Stimulated activated CD4-positive, alpha-beta T cell treated with anti-CD3 and anti-CD28 coated beads, Interleukin-4, amount 100 ng/mL, for 48 hours (primary cell): Measurements from ENCODE around the gene DPY30.
"Not testable (repeated sequence)": the region's sequence is repeated elsewhere in the genome, so short reads cannot be mapped to it uniquely, and the experiment has no call there.

ENCODE experiments used
- DNase-seq, 2 donors: peaks; one replicate each; pipeline ENCODE4 v3.0.0-alpha.2; 2020; ENCODE audit warnings: low read depth in 2 of 2

DPY30 gene

GRCh38 chr2:32039447-32040219, at the start of gene DPY30:
Gene DPY30 (minus strand): TSS chr2:32039805. CDS start chr2:32039456, 349 bp downstream.
- DNase-seq: peak; percentile 86 to 87

- DNase-seq: no peak
Observed at GRCh38 chr2:32074134-32074506, 34.5 kb upstream of the DPY30 start.

- DNase-seq: no peak
Observed at GRCh38 chr2:32067549-32067948, 27.9 kb upstream of the DPY30 start.

GRCh38 chr2:32064713-32065112, 25.1 kb upstream of the DPY30 start:
- no peak for DNase-seq

GRCh38 chr2:32064021-32064601, 24.5 kb upstream of the DPY30 start:
- DNase-seq: peak; percentile 10 to 12

- DNase-seq: peak; percentile 95 to 98
Observed at GRCh38 chr2:32063310-32064020, 23.9 kb upstream of the DPY30 start, which contains the start of gene SPAST. Gene SPAST (plus strand): TSS chr2:32063556. CDS start chr2:32063832, 276 bp downstream.

- no peak for DNase-seq
Observed at GRCh38 chr2:32061973-32062861, 22.6 kb upstream of the DPY30 start.

- DNase-seq: no peak
Observed at GRCh38 chr2:32061430-32061829, 21.8 kb upstream of the DPY30 start.

GRCh38 chr2:32060266-32060665, 20.7 kb upstream of the DPY30 start:
- no peak for DNase-seq

GRCh38 chr2:32058130-32058529, 18.5 kb upstream of the DPY30 start:
- DNase-seq: no peak

GRCh38 chr2:32054583-32054982, 15.0 kb upstream of the DPY30 start:
- DNase-seq: not testable (repeated sequence)

- no peak for DNase-seq
Observed at GRCh38 chr2:32051836-32052439, 12.3 kb upstream of the DPY30 start.

- no peak for DNase-seq
Observed at GRCh38 chr2:32043561-32043960, 4.0 kb upstream of the DPY30 start.

GRCh38 chr2:32034198-32034887, 5.3 kb downstream of the DPY30 start:
- not testable (repeated sequence) for DNase-seq

GRCh38 chr2:32018789-32019482, 20.7 kb downstream of the DPY30 start:
- not testable (repeated sequence) for DNase-seq

GRCh38 chr2:32012872-32013271, 26.7 kb downstream of the DPY30 start:
- DNase-seq: no peak

- DNase-seq: no peak
Observed at GRCh38 chr2:32011485-32011960, 28.1 kb downstream of the DPY30 start.

- peak; percentile 91 to 92 for DNase-seq
Observed at GRCh38 chr2:32010670-32011484, 28.7 kb downstream of the DPY30 start, which contains the start of gene MEMO1. Gene MEMO1 (minus strand): TSS chr2:32011008. CDS start chr2:32010247, 761 bp downstream.

- peak; percentile 44 to 48 for DNase-seq
Observed at GRCh38 chr2:32010280-32010669, 29.3 kb downstream of the DPY30 start.
